Measurements from ENCODE around the gene ZBTB40. TPM values are rescaled to one million over a fixed set of nuclear protein-coding genes. Genes with fewer than 3 reads are reported as not detected.

ZBTB40 gene
- total and polyA plus RNA-seq, 9 of the 15 experiments (the other 6 are each of a cell fraction or from before 2014, with no cell fraction given) = 2.6 to 26.0 (median 18.8) TPM

GRCh38 chr1:22540337-22540736 is 88.7 kb downstream of the ZBTB40 start (continued):
- TF ChIP-seq ZC3H4 (CRISPR knock-in tag; IDR thresholded peaks at IDR 0.05; ENCODE audit: borderline replicate concordance) (no peak), HNRNPH1 (optimal IDR thresholded peaks at IDR 0.05; ENCODE audit: low read depth, low read length) (no peak)

- DNase-seq (ENCODE audit: extremely low read depth in 1 of 4, low spot score in 3 of 4) (no peak), FAIRE-seq (no peak), ATAC-seq (peak; percentile 37; the same call in 1 of the 3 replicates)
- H3K79me2 ChIP-seq (ENCODE audit: control insufficient read depth, insufficient read depth, low read length) = no peaks in the 10 kb centered on the region
- no TSS peak for BruUV-seq (replicated peaks)
- intact Hi-C loops (cut with micrococcal nuclease) = no loop called here
- CTCF ChIA-PET (ENCODE audit: low intra/inter-chr PET ratio) = no interaction called here
- peaks cover 10% of the 10 kb centered on the region; the same call in 1 of the 2 replicates for H4K20me1 ChIP-seq (replicated peaks; ENCODE audit: control insufficient read depth, insufficient read depth, low read length)
- 8% methylated on average over 9 of the region's 9 CpGs for WGBS (ENCODE audit: insufficient coverage, low coverage, missing lambda C conversion rate)
- POLR2A ChIA-PET = interaction anchor here (0.6 kb wide), 2 partner anchors 9 to 20 kb away, joined by 3 read pairs; no protein-coding TSS in a partner anchor
- peaks cover 29 to 75% of the 10 kb centered on the region in 2 experiments; a peak in 4 of 5 replicates for H3K27me3 ChIP-seq (ENCODE audit: control insufficient read depth in 2 of 2, insufficient read depth in 2 of 2, low read length in 2 of 2)
- H3K9ac ChIP-seq (ENCODE audit: insufficient read depth in 1 of 2, low read depth in 2 of 2, low read length in 2 of 2) = no peak overlapping the region
- no peak overlapping the region for H2AFZ ChIP-seq (ENCODE audit: low read depth, low read length)
- H3K4me2 ChIP-seq (ENCODE audit: insufficient read depth, low read length) = no peak overlapping the region
- H3K4me1 ChIP-seq (replicated peaks in 1 of 2; ENCODE audit: control insufficient read depth in 2 of 2, insufficient read depth in 2 of 2, low read length in 2 of 2) = peaks cover under 1 to 4% of the 10 kb centered on the region in 2 experiments; a peak in 2 of 5 replicates
- no peaks in the 10 kb centered on the region for H3K9me1 ChIP-seq (ENCODE audit: control insufficient read depth, insufficient read depth, low read length)
- in situ Hi-C loops (cut with MboI) = no loop called here
- no peak overlapping the region for H3K27ac ChIP-seq (ENCODE audit: extremely low read depth, low read depth, low read length)
- H3K9me3 ChIP-seq (replicated peaks; ENCODE audit: control insufficient read depth, insufficient read depth, low read depth, low read length) = no peaks in the 10 kb centered on the region
- H3K36me3 ChIP-seq (ENCODE audit: control insufficient read depth, insufficient read depth, low read length) = no peaks in the 10 kb centered on the region
- TF ChIP-seq RBM25 (IDR thresholded peaks at IDR 0.05; ENCODE audit: low read depth, low read length, severe bottlenecking) (peak; percentile 83), CTCF (IDR thresholded peaks at IDR 0.05 in 2 of 3, conservative IDR thresholded peaks at IDR 0.05 in 1 of 3; ENCODE audit: insufficient read depth in 2 of 3, low read depth in 1 of 3, low read length in 3 of 3) (peak in 2 of 3 experiments; percentile 4 to 22; a peak in 2 of 6 replicates), RAD21 (CRISPR knock-in tag; conservative IDR thresholded peaks at IDR 0.05 in 1 of 2, IDR thresholded peaks at IDR 0.05 in 1 of 2) (peak in 1 of 2 experiments; percentile 42; a peak in 2 of 4 replicates), BCOR (IDR thresholded peaks at IDR 0.05) (peak; percentile 35; the same call in 1 of the 2 replicates), SMAD1 (IDR thresholded peaks at IDR 0.05; ENCODE audit: low read depth, low read length, partially characterized antibody) (no peak), ZNF512 (tag; IDR thresholded peaks at IDR 0.05) (no peak), ZNF75A (CRISPR knock-in tag; IDR thresholded peaks at IDR 0.05) (no peak), SP2 (IDR thresholded peaks at IDR 0.05; ENCODE audit: extremely low read depth, low read depth, low read length, poor library complexity, severe bottlenecking) (no peak)
- no peak overlapping the region for H3K4me3 ChIP-seq
These were observed 91.2 kb downstream of the ZBTB40 start for GRCh38 chr1:22542886-22543285.

Data from K562 (cell line).